AG04450 (cell line): Measurements from ENCODE around the gene GOLGA8M. TPM values are rescaled to one million over a fixed set of nuclear protein-coding genes. Genes with fewer than 3 reads are reported as not detected.
"Not testable (repeated sequence)": the region's sequence is repeated elsewhere in the genome, so short reads cannot be mapped to it uniquely, and the experiment has no call there.

ENCODE experiments used
- CTCF ChIA-PET: fragments of 300-600, 350-600 bp; formaldehyde crosslinking; extraction: SDS; loops from one replicate; lab custom pipeline; 2022; ENCODE audit warnings: antibody characterized with exemption, inconsistent platforms; lab: Charles Lee
- POLR2A ChIA-PET: fragments of 350-600 bp; formaldehyde crosslinking; extraction: SDS; loops from one replicate; lab custom pipeline; 2021; ENCODE audit warnings: antibody characterized with exemption, inconsistent platforms; lab: Yijun Ruan, JAX
- DNase-seq: peaks from one replicate; pipeline ENCODE4 v3.0.0-alpha.2; 2011; ENCODE audit warnings: low read depth, low spot score
- H3K27ac ChIP-seq: one replicate; pipeline ENCODE4 v1.5.1; 2012; ENCODE audit warnings: low read depth, low read length, control low read depth
- H3K27me3 ChIP-seq: one replicate; pipeline ENCODE4 v1.6.0; 2012; ENCODE audit warnings: low read length; ENCODE audit not compliant: control insufficient read depth, insufficient read depth
- H3K4me3 ChIP-seq: 2 replicates; pipeline ENCODE4 v1.5.1; 2011; ENCODE audit warnings: mild to moderate bottlenecking, low read depth, low read length, control low read depth
- H3K9me3 ChIP-seq: 2 replicates; pipeline ENCODE4 v1.5.1; 2012; ENCODE audit warnings: low read length; ENCODE audit not compliant: control insufficient read depth, insufficient read depth
- polyA plus RNA-seq: library from polyadenylated mRNA; depleted of rRNA; stranded (reverse); fragments of >200 nt; gene quantifications from 2 replicates; pipeline ENCODE4 v1.2.3, GENCODE V29; 2011
- TF ChIP-seq, protein P1 (sequence below): IDR thresholded peaks from 2 replicates; pipeline ENCODE4 v1.5.1; 2011; ENCODE audit warnings: low read depth, low read length, control low read depth, inconsistent platforms

GOLGA8M gene
- polyA plus RNA-seq, 1 experiment, result 0.22 TPM

DNA sequence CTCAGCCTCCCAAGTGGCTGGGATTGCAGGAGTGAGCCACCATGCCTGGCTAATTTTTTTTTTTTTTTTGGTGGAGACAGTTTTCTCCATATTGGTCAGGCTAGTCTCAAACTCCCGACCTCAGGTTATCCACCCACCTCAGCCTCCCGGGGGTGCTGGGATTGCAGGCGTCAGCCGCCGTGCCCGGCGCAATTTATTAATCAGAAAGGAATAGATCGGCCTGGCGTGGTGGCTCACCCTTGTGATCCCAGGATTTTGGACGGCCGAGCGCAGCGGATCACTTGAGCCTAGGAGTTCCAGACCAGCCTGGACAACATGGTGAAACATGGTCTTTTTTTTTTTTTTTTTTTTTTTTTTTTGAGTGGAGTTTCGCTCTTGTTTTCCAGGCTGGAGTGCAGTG is 13.3 kb upstream of the GOLGA8M start:
- Histone ChIP-seq H3K9me3 (no peaks in the 10 kb centered on the region; the same call in 1 of the 2 replicates), H3K27ac (no peak overlapping the region), H3K4me3 (no peak overlapping the region), H3K27me3 (no peaks in the 10 kb centered on the region)
- DNase-seq, result no peak
- ChIA-PET CTCF (no interaction called here), POLR2A (no interaction called here)
- TF ChIP-seq, protein P1, sequence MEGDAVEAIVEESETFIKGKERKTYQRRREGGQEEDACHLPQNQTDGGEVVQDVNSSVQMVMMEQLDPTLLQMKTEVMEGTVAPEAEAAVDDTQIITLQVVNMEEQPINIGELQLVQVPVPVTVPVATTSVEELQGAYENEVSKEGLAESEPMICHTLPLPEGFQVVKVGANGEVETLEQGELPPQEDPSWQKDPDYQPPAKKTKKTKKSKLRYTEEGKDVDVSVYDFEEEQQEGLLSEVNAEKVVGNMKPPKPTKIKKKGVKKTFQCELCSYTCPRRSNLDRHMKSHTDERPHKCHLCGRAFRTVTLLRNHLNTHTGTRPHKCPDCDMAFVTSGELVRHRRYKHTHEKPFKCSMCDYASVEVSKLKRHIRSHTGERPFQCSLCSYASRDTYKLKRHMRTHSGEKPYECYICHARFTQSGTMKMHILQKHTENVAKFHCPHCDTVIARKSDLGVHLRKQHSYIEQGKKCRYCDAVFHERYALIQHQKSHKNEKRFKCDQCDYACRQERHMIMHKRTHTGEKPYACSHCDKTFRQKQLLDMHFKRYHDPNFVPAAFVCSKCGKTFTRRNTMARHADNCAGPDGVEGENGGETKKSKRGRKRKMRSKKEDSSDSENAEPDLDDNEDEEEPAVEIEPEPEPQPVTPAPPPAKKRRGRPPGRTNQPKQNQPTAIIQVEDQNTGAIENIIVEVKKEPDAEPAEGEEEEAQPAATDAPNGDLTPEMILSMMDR, result no peak

DNA sequence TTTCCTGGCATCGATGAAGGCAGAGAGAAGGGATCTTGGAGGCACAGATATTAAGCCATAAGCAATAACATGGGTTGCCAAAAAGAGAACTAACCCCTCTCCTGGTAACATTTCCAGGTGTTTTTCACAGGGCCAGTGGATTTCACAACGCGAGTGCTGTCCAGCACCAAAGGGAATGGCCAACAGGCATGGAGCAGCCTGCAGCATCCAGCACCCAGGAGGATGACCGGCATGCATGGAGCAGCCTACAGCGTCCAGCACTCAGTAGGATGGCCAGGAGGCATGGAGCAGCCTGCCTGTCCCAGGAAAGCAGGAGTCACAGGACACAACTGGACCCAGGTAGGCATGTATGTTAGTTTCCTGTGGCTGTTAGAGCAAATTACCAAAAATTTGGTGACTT is 11.8 kb upstream of the GOLGA8M start:
- DNase-seq, CTCF ChIA-PET, POLR2A ChIA-PET, H3K9me3 ChIP-seq, H3K4me3 ChIP-seq, H3K27ac ChIP-seq, H3K27me3 ChIP-seq: not testable (repeated sequence)

DNA sequence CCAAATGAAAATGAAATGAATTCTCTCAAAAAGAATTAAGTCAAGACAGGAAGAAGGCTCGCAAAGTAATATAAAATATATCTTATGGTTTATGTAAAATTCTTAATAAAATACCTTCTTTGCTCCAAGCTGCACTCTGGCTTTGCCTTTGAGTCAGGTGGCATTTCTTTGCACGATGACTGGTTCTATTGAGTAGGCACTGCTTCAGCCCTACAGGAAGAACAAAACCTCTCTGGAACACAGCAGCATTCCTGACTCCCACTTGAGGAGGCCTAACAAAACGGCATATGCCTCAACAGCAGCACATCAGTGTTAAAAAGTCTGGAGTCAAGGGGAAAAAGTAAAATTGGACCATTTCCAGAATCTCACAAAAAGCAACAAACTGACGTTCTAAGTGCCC is 7.4 kb upstream of the GOLGA8M start:
- H3K27me3 ChIP-seq, DNase-seq, H3K4me3 ChIP-seq, CTCF ChIA-PET, H3K27ac ChIP-seq, POLR2A ChIA-PET, H3K9me3 ChIP-seq: not testable (repeated sequence)

DNA sequence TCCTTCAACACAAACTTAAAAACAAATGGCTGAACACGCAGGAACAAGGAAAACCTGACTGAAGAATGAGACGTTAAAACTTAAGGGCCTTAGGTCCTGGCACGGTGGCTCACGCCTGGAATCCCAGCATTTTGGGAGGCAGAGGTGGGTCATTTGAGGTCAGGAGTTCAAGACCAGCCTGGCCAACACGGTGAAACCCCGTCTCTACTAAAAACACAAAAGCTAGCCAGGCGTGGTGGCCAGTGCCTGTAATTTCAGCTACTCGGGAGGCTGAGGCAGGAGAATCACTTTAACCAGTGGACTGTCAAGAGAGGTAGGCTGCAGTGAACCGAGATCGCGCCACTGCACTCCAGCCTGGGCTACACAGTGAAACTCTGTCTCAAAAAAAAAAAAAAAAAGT is 6.4 kb upstream of the GOLGA8M start:
- H3K4me3 ChIP-seq, H3K27ac ChIP-seq, POLR2A ChIA-PET, CTCF ChIA-PET, H3K9me3 ChIP-seq, DNase-seq, H3K27me3 ChIP-seq: not testable (repeated sequence)

DNA sequence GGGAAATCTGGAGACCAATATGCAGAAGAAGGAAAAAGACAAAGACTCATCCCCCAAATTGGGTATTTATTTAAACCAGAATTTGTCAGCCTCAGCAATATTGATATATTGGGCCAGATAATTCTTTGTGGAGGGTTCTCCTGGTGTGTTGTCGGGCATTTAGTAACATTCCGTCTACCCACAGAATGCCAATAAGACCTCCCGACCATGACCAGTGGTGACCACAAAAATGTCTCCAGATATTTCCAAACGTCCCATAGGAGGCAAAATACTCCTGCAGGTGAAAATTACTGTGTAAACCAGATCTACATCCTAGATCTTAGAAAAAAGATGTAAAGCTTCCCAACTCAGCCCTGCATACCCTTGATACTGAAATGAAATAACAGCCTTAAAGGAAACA is 2.0 kb upstream of the GOLGA8M start:
- H3K9me3 ChIP-seq, CTCF ChIA-PET, H3K27ac ChIP-seq, POLR2A ChIA-PET, DNase-seq, H3K4me3 ChIP-seq, H3K27me3 ChIP-seq: not testable (repeated sequence)

DNA sequence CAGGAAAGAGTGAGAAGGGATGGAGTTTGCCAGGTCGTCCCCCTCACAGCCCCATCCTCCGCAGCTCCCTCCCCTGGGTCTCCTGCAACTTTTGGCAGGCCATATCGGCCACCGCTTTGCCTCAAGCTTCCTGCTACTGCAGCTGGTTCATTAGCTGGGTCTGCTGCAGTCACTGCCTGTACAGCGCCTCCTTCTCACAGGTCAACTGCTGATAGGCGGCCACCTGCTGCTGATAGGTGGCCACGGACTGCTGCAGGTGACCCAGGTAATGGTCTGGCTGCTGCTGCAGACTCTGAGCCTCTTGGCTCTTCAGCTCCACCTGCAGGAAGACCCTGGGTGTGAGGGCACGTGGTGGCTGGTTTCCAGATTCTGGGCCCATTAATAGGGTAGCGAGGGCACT is 8.3 kb downstream of the GOLGA8M start:
- CTCF ChIA-PET, H3K9me3 ChIP-seq, POLR2A ChIA-PET, H3K4me3 ChIP-seq, H3K27me3 ChIP-seq, DNase-seq, H3K27ac ChIP-seq: not testable (repeated sequence)

DNA sequence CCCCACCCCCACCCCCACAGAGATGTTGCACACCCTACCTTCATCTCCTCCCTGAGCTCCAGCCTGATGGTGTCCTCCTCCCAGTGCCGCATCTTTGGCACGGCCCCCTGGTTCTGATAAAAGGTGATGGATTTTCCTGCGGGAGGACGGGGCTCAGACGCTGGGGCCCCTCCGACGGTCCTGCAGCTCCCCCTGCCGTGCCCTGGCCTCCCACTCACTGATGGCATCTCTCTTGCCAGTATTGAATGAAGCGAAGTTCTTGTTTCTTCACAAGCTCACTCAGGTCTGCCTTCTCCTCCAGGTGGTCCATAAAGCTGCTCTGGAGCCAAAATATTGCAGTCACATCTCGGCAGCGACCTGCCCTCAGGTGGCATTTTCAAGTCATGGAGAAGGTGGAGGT is 9.8 kb downstream of the GOLGA8M start:
- H3K27ac ChIP-seq, H3K4me3 ChIP-seq, H3K9me3 ChIP-seq, CTCF ChIA-PET, H3K27me3 ChIP-seq, DNase-seq, POLR2A ChIA-PET: not testable (repeated sequence)

DNA sequence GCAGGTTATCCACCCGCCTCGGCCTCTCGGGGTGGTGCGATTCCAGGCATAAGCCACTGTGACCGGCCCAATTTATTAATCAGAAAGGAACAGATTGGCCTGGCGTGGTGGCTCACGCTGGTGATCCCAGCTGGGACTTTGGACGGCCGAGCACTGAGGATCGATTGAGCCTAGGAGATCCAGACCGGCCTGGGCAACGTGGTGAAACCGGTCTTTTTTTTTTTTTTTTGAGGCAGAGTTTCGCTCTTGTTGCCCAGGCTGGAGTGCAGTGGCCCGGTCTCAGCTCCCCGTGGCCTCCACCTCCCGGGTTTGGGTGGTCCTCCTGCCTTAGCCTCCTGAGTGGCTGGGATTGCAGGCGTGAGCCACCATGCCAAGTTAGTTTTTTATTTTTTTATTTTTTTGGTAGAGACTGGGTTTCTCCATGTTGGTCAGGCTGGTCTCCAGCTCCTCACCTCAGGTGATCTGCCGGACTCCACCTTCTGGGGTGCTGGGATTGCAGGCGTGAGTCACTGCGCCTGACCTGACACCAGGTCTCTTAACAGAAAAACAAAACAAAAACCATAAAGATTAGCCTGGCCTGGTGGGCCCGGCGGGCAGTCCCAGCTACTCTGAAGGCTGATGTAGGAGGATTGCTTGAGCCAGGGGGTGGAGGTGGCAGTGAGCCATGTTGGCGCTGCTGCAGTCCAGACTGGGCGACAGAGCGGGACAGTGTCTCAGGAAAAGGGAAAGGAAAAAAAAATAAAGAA is 18.0 kb downstream of the GOLGA8M start:
- H3K4me3 ChIP-seq, H3K9me3 ChIP-seq, POLR2A ChIA-PET, H3K27me3 ChIP-seq, CTCF ChIA-PET, DNase-seq, H3K27ac ChIP-seq: not testable (repeated sequence)

DNA sequence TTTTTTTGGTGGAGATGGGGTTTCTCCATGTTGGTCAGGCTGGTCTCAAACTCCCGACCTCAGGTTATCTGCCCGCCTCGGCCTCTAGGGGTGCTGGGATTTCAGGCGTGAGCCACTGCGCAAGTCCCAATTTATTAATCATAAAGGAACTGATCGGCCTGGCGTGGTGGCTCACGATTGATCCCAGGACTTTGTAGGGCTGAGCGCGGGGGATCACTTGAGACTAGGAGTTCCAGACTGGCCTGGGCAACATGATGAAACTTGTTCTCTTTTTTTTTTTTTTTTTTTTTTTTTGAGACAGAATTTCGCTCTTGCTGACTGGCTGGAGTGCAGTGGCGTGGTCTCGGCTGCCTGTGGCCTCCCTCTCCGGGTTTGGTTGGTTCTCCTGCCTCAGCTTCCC is 19.2 kb downstream of the GOLGA8M start:
- H3K4me3 ChIP-seq, POLR2A ChIA-PET, H3K27me3 ChIP-seq, DNase-seq, H3K27ac ChIP-seq, H3K9me3 ChIP-seq, CTCF ChIA-PET: not testable (repeated sequence)

DNA sequence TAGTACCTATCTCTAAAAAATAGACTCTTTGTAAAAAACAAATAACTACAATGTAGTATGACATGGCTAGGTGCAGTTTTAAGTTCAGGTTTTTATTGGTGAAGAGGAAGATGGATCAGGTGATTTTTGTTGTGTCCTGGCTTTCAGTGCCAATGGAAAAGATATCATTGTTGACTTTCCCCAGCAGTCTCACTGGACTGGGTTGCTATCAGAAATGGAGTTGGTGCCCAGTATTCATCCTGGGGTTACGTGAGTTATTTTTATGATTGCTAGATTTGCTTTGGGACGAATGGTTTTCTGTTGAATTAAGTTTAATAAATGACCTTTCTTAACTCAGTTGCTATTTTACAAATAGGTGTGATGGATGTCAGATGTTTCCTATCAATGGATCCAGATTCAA is 38.7 kb downstream of the GOLGA8M start:
- H3K4me3 ChIP-seq, DNase-seq, CTCF ChIA-PET, POLR2A ChIA-PET, H3K27ac ChIP-seq, H3K9me3 ChIP-seq, H3K27me3 ChIP-seq: not testable (repeated sequence)

DNA sequence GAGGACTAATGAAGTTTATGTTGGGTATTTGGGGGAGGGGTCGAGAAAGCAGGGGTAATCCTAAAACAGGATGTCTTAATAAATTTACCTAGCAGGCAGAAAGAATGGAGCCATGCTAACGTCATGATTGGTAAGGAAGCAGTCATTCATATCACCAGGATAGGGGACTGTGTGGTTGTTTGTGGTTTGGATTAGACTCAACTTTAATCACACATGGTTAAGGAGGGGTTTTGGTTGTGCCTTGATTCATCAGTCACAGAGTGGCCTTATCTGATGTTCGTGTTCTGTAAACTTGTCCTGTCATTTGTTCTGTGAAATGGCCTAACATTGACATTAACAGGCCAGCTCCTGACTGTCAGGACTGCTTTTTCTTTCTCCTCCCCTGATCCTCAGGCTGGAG is 40.1 kb downstream of the GOLGA8M start:
- H3K9me3 ChIP-seq, DNase-seq, H3K27me3 ChIP-seq, CTCF ChIA-PET, H3K27ac ChIP-seq, H3K4me3 ChIP-seq, POLR2A ChIA-PET: not testable (repeated sequence)
